Left ventricle myocardium inferior (tissue), 1 donor: ENCODE results near the gene RHOA. TPM values are rescaled to one million over a fixed set of nuclear protein-coding genes. Genes with fewer than 3 reads are reported as not detected.
"Not testable (repeated sequence)": the region's sequence is repeated elsewhere in the genome, so short reads cannot be mapped to it uniquely, and the experiment has no call there.

Source experiments
- DNase-seq: peaks from one replicate; pipeline ENCODE4 v3.0.0-alpha.2; 2020
- H3K27ac ChIP-seq: fragments of 200-600 bp; replicated peaks from 2 replicates; pipeline ENCODE4 v1.8.0; 2021
- H3K27me3 ChIP-seq: fragments of 200-600 bp; 2 replicates; pipeline ENCODE4 v1.8.0; 2021; ENCODE audit warnings: low read depth
- H3K36me3 ChIP-seq: fragments of 200-600 bp; 2 replicates; pipeline ENCODE4 v1.8.0; 2021
- H3K4me1 ChIP-seq: fragments of 200-600 bp; 2 replicates; pipeline ENCODE4 v1.8.0; 2021
- H3K4me3 ChIP-seq: fragments of 200-600 bp; 2 replicates; pipeline ENCODE4 v1.8.0; 2021; ENCODE audit warnings: mild to moderate bottlenecking, moderate library complexity
- H3K9me3 ChIP-seq: fragments of 200-600 bp; replicated peaks from 2 replicates; pipeline ENCODE4 v1.8.0; 2021
- intact Hi-C: fragments of 100-400 bp; cut with micrococcal nuclease; formaldehyde crosslinking; loops from one replicate; pipeline ENCODE4 v1.11.0; 2022
- total RNA-seq: library from RNA; stranded (reverse); fragmentation: NEBNext Ultra II Directional; extraction: Animal tissue kit (Norgen Biotek cat#: 25700); gene quantifications from one replicate; pipeline ENCODE4 v1.2.1, GENCODE V29; 2021
- TF ChIP-seq, protein P1 (sequence below): fragments of 200-600 bp; IDR thresholded peaks from 2 replicates; pipeline ENCODE4 v1.8.0; 2021; ENCODE audit warnings: antibody characterized with exemption, mild to moderate bottlenecking, borderline replicate concordance
- donor health status: DM: no; HTN: yes; CAD: no; lungs with severe emphysema.

The RHOA gene
- total RNA-seq, 1 donor from 2014 or later, result 247 TPM

DNA sequence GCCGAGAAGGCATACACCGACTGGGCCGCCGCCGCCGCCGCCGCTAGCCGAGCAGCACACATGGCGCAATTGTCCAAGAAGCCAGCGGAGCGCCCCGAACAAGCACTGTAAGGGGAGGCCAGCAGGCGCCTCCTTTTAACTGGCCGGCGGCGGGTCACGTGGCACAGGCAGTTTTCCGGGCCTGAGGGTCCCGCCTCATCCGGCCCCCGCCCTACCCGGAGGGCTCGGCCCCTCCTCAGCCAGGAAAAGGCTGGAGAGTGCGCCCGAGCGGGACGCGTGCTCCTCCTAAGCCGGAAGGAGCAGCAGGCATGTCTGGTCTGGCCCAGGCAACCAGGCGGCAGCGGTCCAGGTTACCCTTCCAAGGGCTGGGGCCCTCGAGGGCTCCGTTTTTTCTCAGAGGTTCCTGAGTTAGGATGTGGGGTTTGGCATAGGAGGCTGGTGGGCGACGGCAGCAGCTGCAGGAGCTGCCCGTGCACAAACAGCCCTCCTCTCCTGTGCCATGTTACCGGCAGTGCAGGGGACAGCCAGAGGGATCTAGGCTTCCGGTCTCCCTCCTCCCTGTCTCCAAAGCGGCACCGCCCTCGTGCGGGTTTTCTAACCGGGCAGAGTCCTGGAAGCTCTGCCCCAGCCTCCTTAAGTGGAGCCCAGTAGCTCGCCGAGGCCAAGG, 53.4 kb downstream of the RHOA start, which contains the start of gene GPX1:
Gene GPX1 (minus strand): TSS at position 137 of the 667 bp plus-strand sequence. CDS start 75 bp downstream, at position 62.
- H3K27ac ChIP-seq, result peak within 1 kb of the TSS; percentile 92
- peaks cover 61% of the 10 kb centered on the region for H3K36me3 ChIP-seq
- no peaks in the 10 kb centered on the region for H3K27me3 ChIP-seq
- peaks cover 47% of the 10 kb centered on the region for H3K4me1 ChIP-seq
- intact Hi-C loops, result no loop called here
- DNase-seq, result peak; percentile 97
- TF ChIP-seq, protein P1, sequence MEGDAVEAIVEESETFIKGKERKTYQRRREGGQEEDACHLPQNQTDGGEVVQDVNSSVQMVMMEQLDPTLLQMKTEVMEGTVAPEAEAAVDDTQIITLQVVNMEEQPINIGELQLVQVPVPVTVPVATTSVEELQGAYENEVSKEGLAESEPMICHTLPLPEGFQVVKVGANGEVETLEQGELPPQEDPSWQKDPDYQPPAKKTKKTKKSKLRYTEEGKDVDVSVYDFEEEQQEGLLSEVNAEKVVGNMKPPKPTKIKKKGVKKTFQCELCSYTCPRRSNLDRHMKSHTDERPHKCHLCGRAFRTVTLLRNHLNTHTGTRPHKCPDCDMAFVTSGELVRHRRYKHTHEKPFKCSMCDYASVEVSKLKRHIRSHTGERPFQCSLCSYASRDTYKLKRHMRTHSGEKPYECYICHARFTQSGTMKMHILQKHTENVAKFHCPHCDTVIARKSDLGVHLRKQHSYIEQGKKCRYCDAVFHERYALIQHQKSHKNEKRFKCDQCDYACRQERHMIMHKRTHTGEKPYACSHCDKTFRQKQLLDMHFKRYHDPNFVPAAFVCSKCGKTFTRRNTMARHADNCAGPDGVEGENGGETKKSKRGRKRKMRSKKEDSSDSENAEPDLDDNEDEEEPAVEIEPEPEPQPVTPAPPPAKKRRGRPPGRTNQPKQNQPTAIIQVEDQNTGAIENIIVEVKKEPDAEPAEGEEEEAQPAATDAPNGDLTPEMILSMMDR, result peak; percentile 18
- no peaks in the 10 kb centered on the region for H3K9me3 ChIP-seq
- peak within 1 kb of the TSS; percentile 80 for H3K4me3 ChIP-seq

DNA sequence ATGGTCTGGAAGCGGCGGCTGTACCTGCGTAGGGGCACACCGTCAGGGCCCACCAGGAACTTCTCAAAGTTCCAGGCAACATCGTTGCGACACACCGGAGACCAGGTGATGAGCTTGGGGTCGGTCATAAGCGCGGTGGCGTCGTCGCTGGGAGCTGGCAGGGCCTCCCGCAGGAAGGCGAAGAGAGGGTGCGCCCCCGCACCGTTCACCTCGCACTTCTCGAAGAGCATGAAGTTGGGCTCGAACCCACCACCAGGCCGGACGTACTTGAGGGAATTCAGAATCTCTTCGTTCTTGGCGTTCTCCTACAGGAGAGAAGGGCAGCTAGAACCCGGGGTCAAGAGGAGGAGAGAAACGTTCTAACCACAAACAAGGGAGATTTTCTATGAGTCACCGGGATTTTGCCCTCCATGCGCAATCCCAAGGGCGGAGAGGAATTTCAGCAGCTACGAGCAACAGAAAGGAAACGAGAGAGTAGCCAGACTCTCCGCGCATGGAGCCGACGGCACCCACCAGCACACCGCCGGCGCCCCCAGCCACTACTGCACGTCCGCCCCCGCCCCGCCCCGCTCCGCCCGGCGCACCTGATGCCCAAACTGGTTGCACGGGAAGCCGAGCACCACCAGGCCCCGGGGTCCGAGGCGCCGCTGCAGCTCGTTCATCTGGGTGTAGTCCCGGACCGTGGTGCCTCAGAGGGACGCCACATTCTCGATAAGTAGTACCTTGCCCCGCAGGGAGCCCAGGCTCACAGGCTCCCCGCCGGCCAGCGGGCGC, 54.1 kb downstream of the RHOA start:
- H3K9me3 ChIP-seq, H3K27me3 ChIP-seq, intact Hi-C loops: not testable (repeated sequence)
- peak; percentile 34 for DNase-seq
- H3K4me1 ChIP-seq, result peaks cover 47% of the 10 kb centered on the region
- peaks cover 55% of the 10 kb centered on the region for H3K36me3 ChIP-seq
- H3K4me3 ChIP-seq, result peak overlapping the region; percentile 80
- peak overlapping the region; percentile 92 for H3K27ac ChIP-seq

DNA sequence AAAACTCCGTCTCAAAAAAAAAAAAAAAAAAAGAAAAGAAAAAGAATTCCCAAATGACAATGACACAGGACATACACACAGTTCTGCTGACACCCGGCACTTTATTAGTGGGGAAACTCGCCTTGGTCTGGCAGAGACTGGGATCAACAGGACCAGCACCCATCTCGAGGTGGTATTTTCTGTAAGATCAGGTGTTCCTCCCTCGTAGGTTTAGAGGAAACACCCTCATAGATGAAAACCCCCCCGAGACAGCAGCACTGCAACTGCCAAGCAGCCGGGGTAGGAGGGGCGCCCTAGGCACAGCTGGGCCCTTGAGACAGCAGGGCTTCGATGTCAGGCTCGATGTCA, 54.7 kb downstream of the RHOA start:
- H3K9me3 ChIP-seq, intact Hi-C loops, H3K27me3 ChIP-seq, DNase-seq: not testable (repeated sequence)
- peaks cover 47% of the 10 kb centered on the region for H3K4me1 ChIP-seq
- H3K4me3 ChIP-seq, result peak overlapping the region; percentile 80
- H3K36me3 ChIP-seq, result peaks cover 49% of the 10 kb centered on the region
- peak overlapping the region; percentile 92 for H3K27ac ChIP-seq

DNA sequence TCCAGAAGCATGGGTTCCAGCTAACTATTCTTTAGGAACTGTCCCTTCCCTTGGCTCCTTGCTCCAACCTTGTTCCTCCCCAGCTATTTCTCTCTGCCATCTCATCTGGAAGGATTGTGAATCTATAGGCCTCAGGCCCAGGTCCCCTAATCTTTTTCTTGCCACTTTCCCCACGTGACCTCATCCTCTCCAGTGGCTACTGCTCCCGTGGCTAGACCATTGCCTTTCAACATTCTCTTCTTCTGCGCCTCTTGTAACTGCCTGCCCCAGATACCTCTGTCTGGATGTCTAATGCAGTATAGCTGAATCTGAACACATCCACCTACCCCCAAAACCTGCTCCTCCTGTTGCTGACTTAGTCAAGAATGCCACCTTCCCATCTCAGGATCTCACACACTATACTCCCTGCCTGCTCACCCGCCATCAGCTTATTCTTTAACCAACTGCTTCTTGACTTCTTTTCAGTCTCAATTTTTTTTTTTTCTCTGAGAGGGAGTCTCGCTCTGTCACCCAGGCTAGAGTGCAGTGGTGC, 58.8 kb downstream of the RHOA start:
- H3K36me3 ChIP-seq, result peaks cover 17% of the 10 kb centered on the region
- H3K27me3 ChIP-seq, result no peaks in the 10 kb centered on the region
- TF ChIP-seq, protein P1, result no peak
- intact Hi-C loops, result no loop called here
- H3K4me3 ChIP-seq, result no peak overlapping the region
- H3K9me3 ChIP-seq, result no peaks in the 10 kb centered on the region
- no peak for DNase-seq
- peak overlapping the region; percentile 55 for H3K27ac ChIP-seq
- H3K4me1 ChIP-seq, result peaks cover 30% of the 10 kb centered on the region

DNA sequence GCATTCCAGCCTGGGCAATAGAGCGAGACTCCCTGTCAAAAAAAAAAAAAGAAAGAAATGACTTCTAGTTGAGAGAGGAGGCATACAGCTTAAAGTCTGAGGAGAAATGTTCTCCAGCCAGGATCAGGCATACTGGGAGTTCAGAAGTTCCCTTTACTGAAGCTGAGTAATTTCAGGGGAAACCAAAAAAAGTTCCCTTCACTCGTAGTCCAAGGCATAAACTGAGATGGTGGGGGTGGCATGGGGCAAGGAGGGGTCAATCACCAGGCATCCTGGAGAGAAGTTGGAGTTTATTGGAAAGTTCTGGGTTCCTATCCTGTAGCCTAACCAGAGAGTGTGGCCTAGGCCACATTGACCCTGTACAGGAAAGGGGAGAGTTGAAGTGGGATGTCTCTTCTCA, 59.5 kb downstream of the RHOA start:
- H3K36me3 ChIP-seq, result peaks cover 17% of the 10 kb centered on the region
- H3K9me3 ChIP-seq, result no peaks in the 10 kb centered on the region
- H3K27ac ChIP-seq, result peak overlapping the region; percentile 55
- intact Hi-C loops, result no loop called here
- DNase-seq, result no peak
- H3K27me3 ChIP-seq, result no peaks in the 10 kb centered on the region
- TF ChIP-seq, protein P1, result no peak
- H3K4me3 ChIP-seq, result no peak overlapping the region
- peaks cover 23% of the 10 kb centered on the region for H3K4me1 ChIP-seq

DNA sequence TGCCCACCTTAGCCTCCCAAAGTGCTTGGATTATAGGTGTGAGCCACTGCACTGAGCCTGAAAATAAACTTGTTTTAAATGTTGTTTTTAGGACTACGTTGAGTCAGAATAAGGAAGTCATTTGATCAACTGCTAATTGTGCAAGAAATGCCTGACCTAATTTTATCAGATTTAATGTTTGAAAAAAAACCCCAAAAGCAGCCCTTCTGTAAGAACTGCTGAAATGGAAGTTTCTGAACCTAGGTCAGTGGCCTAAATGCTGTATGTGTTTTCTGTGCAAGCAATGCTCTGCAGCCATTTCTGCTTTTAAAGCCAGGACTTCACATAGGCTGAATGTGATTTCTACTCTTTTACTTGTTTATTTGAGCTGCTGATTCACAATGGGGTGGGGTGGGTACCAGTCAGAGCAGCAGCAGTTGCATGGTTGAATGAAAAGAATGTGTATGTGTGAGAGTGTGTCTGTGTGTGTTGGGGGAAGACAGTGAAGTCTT, 60.2 kb downstream of the RHOA start:
- Histone ChIP-seq H3K27me3 (no peaks in the 10 kb centered on the region), H3K4me3 (no peak overlapping the region), H3K36me3 (peaks cover 12% of the 10 kb centered on the region), H3K9me3 (no peaks in the 10 kb centered on the region), H3K4me1 (peaks cover 16% of the 10 kb centered on the region), H3K27ac (peak overlapping the region; percentile 55)
- intact Hi-C loops, result no loop called here
- TF ChIP-seq, protein P1, result no peak
- DNase-seq, result no peak
